Loucy (cell line): ENCODE measurements around the gene ALK.

ENCODE experiments used
- CTCF ChIP-seq: fragments of 200-600 bp; sonication (generic); conservative IDR thresholded peaks from 2 replicates; pipeline ENCODE4 v1.5.1; 2014; ENCODE audit warnings: mild to moderate bottlenecking, antibody characterized with exemption, low read length
- EZH2phosphoT487 ChIP-seq: fragments of 200-600 bp; IDR thresholded peaks from 2 replicates; pipeline ENCODE4 v1.6.1; 2018; ENCODE audit warnings: antibody characterized with exemption, mild to moderate bottlenecking, moderate library complexity, borderline replicate concordance

GRCh38 chr2:29213888-29214291, 707.5 kb downstream of the ALK start:
- no peak for TF ChIP-seq CTCF
- no peak for TF ChIP-seq EZH2phosphoT487
